GM23338 (cell line): ENCODE measurements around the gene L1CAM.

Experiments
- CREB1 ChIP-seq: fragments of 250-450 bp; sonication (Bioruptor Pico); IDR thresholded peaks from 2 replicates; pipeline ENCODE4 v1.5.0; 2020; ENCODE audit warnings: low read depth, mild to moderate bottlenecking, moderate library complexity
- EZH2 ChIP-seq: fragments of 200-600 bp; sonication (generic); IDR thresholded peaks from one replicate; pipeline ENCODE4 v1.8.0; 2017; ENCODE audit warnings: antibody characterized with exemption, mild to moderate bottlenecking, low read depth; ENCODE audit not compliant: unreplicated experiment
- EZH2phosphoT487 ChIP-seq: fragments of 200-600 bp; sonication (generic); IDR thresholded peaks from one replicate; pipeline ENCODE4 v1.8.1; 2018; ENCODE audit warnings: antibody characterized with exemption; ENCODE audit not compliant: unreplicated experiment
- NANOG ChIP-seq: IDR thresholded peaks from 2 replicates; pipeline ENCODE4 v1.6.1; 2016; ENCODE audit warnings: antibody characterized with exemption, borderline replicate concordance
- POLR2AphosphoS5 ChIP-seq: IDR thresholded peaks from 2 replicates; pipeline ENCODE4 v1.6.1; 2016; ENCODE audit warnings: antibody characterized with exemption, low read depth
- TF ChIP-seq, protein P1 (sequence below), 2 experiments: fragments of 200-600 bp in 1 of 2; sonication (generic) in 1 of 2; conservative IDR thresholded peaks; 2 replicates each; pipeline versions ENCODE4 v1.5.1 to v1.6.1; 2016 to 2017; ENCODE audit warnings: antibody characterized with exemption in 2 of 2, low read depth in 2 of 2, mild to moderate bottlenecking in 2 of 2, moderate library complexity in 1 of 2

DNA sequence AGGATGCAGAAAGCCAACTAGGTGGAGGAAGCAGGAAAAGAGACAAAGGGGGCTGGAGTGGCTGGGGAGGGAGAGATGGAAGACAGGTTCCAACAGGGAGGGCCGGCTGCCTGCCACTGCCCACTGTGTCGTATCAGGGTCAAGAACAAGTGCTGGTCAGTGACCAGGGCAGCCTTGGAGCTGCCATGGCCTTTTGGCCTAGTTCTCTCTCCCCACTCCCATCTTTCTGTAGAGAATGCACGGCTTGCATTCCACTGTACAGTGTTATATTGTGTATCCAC is 11.9 kb downstream of the L1CAM start:
- TF ChIP-seq, protein P1, sequence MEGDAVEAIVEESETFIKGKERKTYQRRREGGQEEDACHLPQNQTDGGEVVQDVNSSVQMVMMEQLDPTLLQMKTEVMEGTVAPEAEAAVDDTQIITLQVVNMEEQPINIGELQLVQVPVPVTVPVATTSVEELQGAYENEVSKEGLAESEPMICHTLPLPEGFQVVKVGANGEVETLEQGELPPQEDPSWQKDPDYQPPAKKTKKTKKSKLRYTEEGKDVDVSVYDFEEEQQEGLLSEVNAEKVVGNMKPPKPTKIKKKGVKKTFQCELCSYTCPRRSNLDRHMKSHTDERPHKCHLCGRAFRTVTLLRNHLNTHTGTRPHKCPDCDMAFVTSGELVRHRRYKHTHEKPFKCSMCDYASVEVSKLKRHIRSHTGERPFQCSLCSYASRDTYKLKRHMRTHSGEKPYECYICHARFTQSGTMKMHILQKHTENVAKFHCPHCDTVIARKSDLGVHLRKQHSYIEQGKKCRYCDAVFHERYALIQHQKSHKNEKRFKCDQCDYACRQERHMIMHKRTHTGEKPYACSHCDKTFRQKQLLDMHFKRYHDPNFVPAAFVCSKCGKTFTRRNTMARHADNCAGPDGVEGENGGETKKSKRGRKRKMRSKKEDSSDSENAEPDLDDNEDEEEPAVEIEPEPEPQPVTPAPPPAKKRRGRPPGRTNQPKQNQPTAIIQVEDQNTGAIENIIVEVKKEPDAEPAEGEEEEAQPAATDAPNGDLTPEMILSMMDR (conservative IDR thresholded peaks at IDR 0.05; ENCODE audit: low read depth in 2 of 2): no peak
- no peak for TF ChIP-seq EZH2
- no peak for TF ChIP-seq POLR2AphosphoS5
- TF ChIP-seq NANOG: no peak
- TF ChIP-seq EZH2phosphoT487: no peak
- no peak for TF ChIP-seq CREB1
